GM19351 (cell line): ENCODE data around the gene MLLT1.

Experiments used
- ATAC-seq: cut with Tn5 transposase; IDR thresholded peaks from one replicate; pipeline ENCODE4 v1.9.1; 2021; ENCODE audit warnings: mild to moderate bottlenecking, moderate library complexity; ENCODE audit not compliant: unreplicated experiment

Gene MLLT1

GRCh38 chr19:6275170-6275744, 4.5 kb downstream of the MLLT1 start:
- ATAC-seq = no peak

GRCh38 chr19:6274756-6275155, 5.0 kb downstream of the MLLT1 start:
- ATAC-seq = no peak

GRCh38 chr19:6273701-6274601, 5.8 kb downstream of the MLLT1 start:
- ATAC-seq = no peak

GRCh38 chr19:6272913-6273600, 6.7 kb downstream of the MLLT1 start:
- ATAC-seq = no peak

GRCh38 chr19:6272411-6272791, 7.4 kb downstream of the MLLT1 start:
- ATAC-seq = no peak

GRCh38 chr19:6271721-6272410, 7.9 kb downstream of the MLLT1 start:
- no peak for ATAC-seq

GRCh38 chr19:6271251-6271650, 8.5 kb downstream of the MLLT1 start:
- ATAC-seq = no peak

- ATAC-seq = no peak
Measured at GRCh38 chr19:6270822-6271221, 9.0 kb downstream of the MLLT1 start.

- no peak for ATAC-seq
Measured at GRCh38 chr19:6270076-6270745, 9.6 kb downstream of the MLLT1 start.

- no peak for ATAC-seq
Measured at GRCh38 chr19:6269101-6269886, 10.5 kb downstream of the MLLT1 start.

- no peak for ATAC-seq
Measured at GRCh38 chr19:6268382-6268771, 11.4 kb downstream of the MLLT1 start.

- ATAC-seq = no peak
Measured at GRCh38 chr19:6267552-6268381, 12.0 kb downstream of the MLLT1 start.

GRCh38 chr19:6264803-6265202, 15.0 kb downstream of the MLLT1 start:
- no peak for ATAC-seq

GRCh38 chr19:6263735-6264444, 15.9 kb downstream of the MLLT1 start:
- ATAC-seq = no peak

- ATAC-seq = no peak
Measured at GRCh38 chr19:6263306-6263705, 16.5 kb downstream of the MLLT1 start.

GRCh38 chr19:6262519-6262918, 17.3 kb downstream of the MLLT1 start:
- no peak for ATAC-seq

- no peak for ATAC-seq
Measured at GRCh38 chr19:6261883-6262282, 17.9 kb downstream of the MLLT1 start.

GRCh38 chr19:6260912-6261650, 18.7 kb downstream of the MLLT1 start:
- ATAC-seq = no peak
